H9 (cell line): ENCODE data around the gene EXOC1L. TPM values are rescaled to one million over a fixed set of nuclear protein-coding genes. Genes with fewer than 3 reads are reported as not detected.

Source experiments
- DNase-seq: peaks from one replicate; pipeline ENCODE4 v3.0.0-alpha.2; 2017
- H2AFZ ChIP-seq: one replicate; pipeline ENCODE4 v1.6.1; 2013; ENCODE audit warnings: mild to moderate bottlenecking, low read length, control low read depth, moderate library complexity
- H2AK5ac ChIP-seq: 2 replicates; pipeline ENCODE4 v1.6.1; 2013; ENCODE audit warnings: low read length, control low read depth, mixed read lengths; ENCODE audit not compliant: insufficient read length
- H2BK120ac ChIP-seq: one replicate; pipeline ENCODE4 v1.6.1; 2013; ENCODE audit warnings: low read depth, mild to moderate bottlenecking, low read length, control low read depth, inconsistent platforms; ENCODE audit not compliant: poor library complexity, severe bottlenecking
- H2BK12ac ChIP-seq: 2 replicates; pipeline ENCODE4 v1.6.1; 2013; ENCODE audit warnings: low read length, control low read depth, mixed read lengths, low read depth; ENCODE audit not compliant: insufficient read length
- H2BK15ac ChIP-seq: 2 replicates; pipeline ENCODE4 v1.6.1; 2013; ENCODE audit warnings: low read depth, low read length, control low read depth
- H2BK20ac ChIP-seq: one replicate; pipeline ENCODE4 v1.6.1; 2013; ENCODE audit warnings: low read depth, mild to moderate bottlenecking, low read length, control low read depth, inconsistent platforms; ENCODE audit not compliant: poor library complexity, severe bottlenecking
- H2BK5ac ChIP-seq: 2 replicates; pipeline ENCODE4 v1.6.1; 2013; ENCODE audit warnings: low read length, control low read depth, mixed read lengths; ENCODE audit not compliant: insufficient read length
- H3K14ac ChIP-seq: 2 replicates; pipeline ENCODE4 v1.6.1; 2013; ENCODE audit warnings: low read length, control low read depth; ENCODE audit not compliant: insufficient read depth
- H3K18ac ChIP-seq: 2 replicates; pipeline ENCODE4 v1.6.1; 2013; ENCODE audit warnings: low read depth, mild to moderate bottlenecking, mixed read lengths, low read length, control low read depth; ENCODE audit not compliant: insufficient read length
- H3K23ac ChIP-seq: 2 replicates; pipeline ENCODE4 v1.6.1; 2013; ENCODE audit warnings: low read length, control low read depth, mixed read lengths, low read depth; ENCODE audit not compliant: insufficient read length
- H3K23me2 ChIP-seq: 2 replicates; pipeline ENCODE4 v1.6.1; 2013; ENCODE audit warnings: low read depth, mild to moderate bottlenecking, mixed read lengths, low read length, control low read depth; ENCODE audit not compliant: insufficient read length, poor library complexity, severe bottlenecking
- H3K27ac ChIP-seq: 2 replicates; pipeline ENCODE4 v1.5.1; 2013; ENCODE audit warnings: low read length, control low read depth, mixed read lengths, low read depth; ENCODE audit not compliant: insufficient read length
- H3K27me3 ChIP-seq: 2 replicates; pipeline ENCODE4 v1.6.1; 2013; ENCODE audit warnings: low read length, control low read depth, inconsistent platforms; ENCODE audit not compliant: insufficient read depth
- H3K4ac ChIP-seq: 2 replicates; pipeline ENCODE4 v1.6.1; 2013; ENCODE audit warnings: low read depth, mild to moderate bottlenecking, control low read depth, inconsistent platforms, low read length, moderate library complexity
- H3K4me1 ChIP-seq: 2 replicates; pipeline ENCODE4 v1.6.1; 2013; ENCODE audit warnings: low read length, control low read depth, inconsistent platforms; ENCODE audit not compliant: insufficient read depth
- H3K4me2 ChIP-seq: 2 replicates; pipeline ENCODE4 v1.6.1; 2013; ENCODE audit warnings: low read length, control low read depth, mixed read lengths; ENCODE audit not compliant: insufficient read length, insufficient read depth
- H3K56ac ChIP-seq: 2 replicates; pipeline ENCODE4 v1.6.1; 2013; ENCODE audit warnings: low read depth, mild to moderate bottlenecking, mixed read lengths, low read length, control low read depth; ENCODE audit not compliant: insufficient read length
- H3K79me1 ChIP-seq: 2 replicates; pipeline ENCODE4 v1.6.1; 2013; ENCODE audit warnings: low read depth, mild to moderate bottlenecking, moderate library complexity, low read length, control low read depth, inconsistent platforms; ENCODE audit not compliant: insufficient read depth, poor library complexity, severe bottlenecking
- H3K79me2 ChIP-seq: 2 replicates; pipeline ENCODE4 v1.6.1; 2013; ENCODE audit warnings: low read length, control low read depth, inconsistent platforms; ENCODE audit not compliant: insufficient read depth
- H3K9ac ChIP-seq: 2 replicates; pipeline ENCODE4 v1.6.1; 2013; ENCODE audit warnings: low read length, control low read depth, mixed read lengths; ENCODE audit not compliant: insufficient read length; ENCODE audit errors: extremely low read depth
- H3K9me3 ChIP-seq: one replicate; pipeline ENCODE4 v1.6.1; 2013; ENCODE audit warnings: low read depth, low read length, inconsistent platforms; ENCODE audit not compliant: control insufficient read depth
- H3T11ph ChIP-seq: one replicate; pipeline ENCODE4 v1.6.1; 2013; ENCODE audit warnings: mild to moderate bottlenecking, low read length, control low read depth, inconsistent platforms
- H4K20me1 ChIP-seq: one replicate; pipeline ENCODE4 v1.6.1; 2013; ENCODE audit not compliant: control insufficient read depth, insufficient read length, insufficient read depth
- H4K5ac ChIP-seq: 2 replicates; pipeline ENCODE4 v1.6.1; 2013; ENCODE audit warnings: low read depth, mild to moderate bottlenecking, mixed read lengths, low read length, control low read depth; ENCODE audit not compliant: insufficient read length
- H4K8ac ChIP-seq: replicated peaks from 2 replicates; pipeline ENCODE4 v1.6.1; 2013; ENCODE audit warnings: low read length, control low read depth, mixed read lengths, low read depth; ENCODE audit not compliant: insufficient read length
- H4K91ac ChIP-seq: 2 replicates; pipeline ENCODE4 v1.6.1; 2013; ENCODE audit warnings: low read depth, mild to moderate bottlenecking, moderate library complexity, mixed read lengths, low read length, control low read depth; ENCODE audit not compliant: insufficient read length
- H3K27ac Mint-ChIP-seq, 3 experiments: 2 replicates in 2 of 3; 3 replicates in 1 of 3; pipeline ENCODE4 v1.8.0; 2020 to 2021; ENCODE audit warnings: mixed read lengths in 3 of 3, mild to moderate bottlenecking in 1 of 3, moderate library complexity in 1 of 3
- H3K27me3 Mint-ChIP-seq: 2 replicates; pipeline ENCODE4 v1.8.0; 2021; ENCODE audit warnings: low read depth, mild to moderate bottlenecking, moderate library complexity, mixed read lengths
- H3K36me3 Mint-ChIP-seq, 3 experiments: 2 replicates in 2 of 3; 3 replicates in 1 of 3; pipeline ENCODE4 v1.8.0; 2020 to 2021; ENCODE audit warnings: low read depth in 3 of 3, mixed read lengths in 3 of 3; ENCODE audit not compliant: insufficient read depth in 1 of 3
- H3K4me1 Mint-ChIP-seq, 2 experiments: 2 replicates each; pipeline ENCODE4 v1.8.0; 2020; ENCODE audit warnings: mixed read lengths in 2 of 2
- H3K4me3 Mint-ChIP-seq, 2 experiments: 2 replicates in 1 of 2; 3 replicates in 1 of 2; pipeline ENCODE4 v1.8.0; 2020 to 2021; ENCODE audit warnings: mild to moderate bottlenecking in 2 of 2, mixed read lengths in 2 of 2, moderate library complexity in 1 of 2
- H3K9me3 Mint-ChIP-seq, 2 experiments: 2 replicates in 1 of 2; 3 replicates in 1 of 2; pipeline ENCODE4 v1.8.0; 2020; ENCODE audit warnings: mild to moderate bottlenecking in 2 of 2, mixed read lengths in 2 of 2, moderate library complexity in 1 of 2
- CTCF ChIP-seq: fragments of 200-600 bp; sonication (generic); conservative IDR thresholded peaks from 3 replicates; pipeline ENCODE4 v1.8.0; 2021; ENCODE audit warnings: antibody characterized with exemption, mild to moderate bottlenecking
- WGBS: extraction: QIAGEN DNeasy Blood & Tissue Kit; methylation state at CpG from one replicate; pipeline ENCODE4 v1.1.7; 2013; ENCODE audit warnings: missing lambda C conversion rate, low lambda C conversion rate, mixed read lengths; ENCODE audit not compliant: insufficient read length; ENCODE audit errors: extremely low coverage; 5-methylcytosine and 5-hydroxymethylcytosine counted together
- total RNA-seq: library from RNA; stranded (reverse); gene quantifications from 2 replicates; pipeline ENCODE4 v1.2.1, GENCODE V29; 2021

EXOC1L gene
- total RNA-seq, 1 experiment from 2014 or later = not detected

DNA sequence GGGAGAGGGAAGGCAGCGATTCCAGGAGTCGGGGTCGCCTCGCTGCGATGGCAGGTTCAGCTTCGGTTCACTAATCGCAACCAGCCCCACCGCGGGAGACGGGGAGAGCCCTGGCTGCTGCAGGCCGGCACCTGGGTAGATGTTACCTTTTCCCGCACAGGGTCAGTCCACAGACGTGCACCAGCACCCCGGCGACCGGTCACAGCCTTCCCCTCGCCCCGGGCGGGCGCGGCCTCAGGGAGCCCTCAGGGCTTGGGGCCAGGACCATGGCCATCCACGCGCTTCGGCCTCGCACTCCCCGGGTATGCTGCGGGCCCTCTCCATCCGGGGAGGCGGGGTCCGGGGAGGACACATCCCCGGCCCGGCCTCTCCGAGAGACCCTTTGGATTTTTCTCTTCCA is 26.1 kb upstream of the EXOC1L start:
- no peaks in the 10 kb centered on the region for H3K36me3 Mint-ChIP-seq
- Histone ChIP-seq H4K5ac (no peak overlapping the region), H3K4ac (no peak overlapping the region), H2BK12ac (no peak overlapping the region), H3K4me1 (no peaks in the 10 kb centered on the region; the same call in 1 of the 2 replicates), H3K23ac (no peak overlapping the region), H3K18ac (no peak overlapping the region), H2BK120ac (no peak overlapping the region), H3K9ac (no peak overlapping the region), H3K14ac (no peak overlapping the region), H4K20me1 (no peaks in the 10 kb centered on the region), H2BK5ac (no peak overlapping the region), H2BK20ac (no peak overlapping the region), H3K23me2 (no peaks in the 10 kb centered on the region), H4K8ac (no peak overlapping the region), H3K27me3 (no peaks in the 10 kb centered on the region), H4K91ac (no peak overlapping the region), H3K4me2 (no peak overlapping the region), H3K79me2 (no peaks in the 10 kb centered on the region), H3K56ac (no peak overlapping the region), H2AFZ (no peak overlapping the region), H2BK15ac (no peak overlapping the region), H3K9me3 (no peaks in the 10 kb centered on the region), H3T11ph (no peak overlapping the region), H3K27ac (no peak overlapping the region), H3K79me1 (no peaks in the 10 kb centered on the region), H2AK5ac (no peak overlapping the region)
- no peaks in the 10 kb centered on the region for H3K9me3 Mint-ChIP-seq
- peaks cover 1% of the 10 kb centered on the region for H3K27me3 Mint-ChIP-seq
- no peak overlapping the region for H3K4me3 Mint-ChIP-seq
- H3K4me1 Mint-ChIP-seq = peaks cover 9 to 11% of the 10 kb centered on the region in 2 experiments; a peak in 3 of 4 replicates
- WGBS = no CpG with 5 or more reads among the region's 33 CpGs
- H3K27ac Mint-ChIP-seq = no peak overlapping the region; a peak in 1 of 7 replicates
- DNase-seq = no peak
- no peak for TF ChIP-seq CTCF
